Ovary (tissue), 3 donors: ENCODE data around the gene TTC39A.

Source experiments
- CTCF ChIP-seq, 3 donors: fragments of 450-650 bp in 2 of 3; fragments of 200-600 bp in 1 of 3; IDR thresholded peaks; one replicate each; pipeline versions ENCODE4 v1.5.1 to v1.8.0; 2016 to 2022; ENCODE audit warnings: antibody characterized with exemption in 3 of 3, mild to moderate bottlenecking in 1 of 3
- EP300 ChIP-seq: sonication (generic); formaldehyde crosslinking; IDR thresholded peaks from one replicate; pipeline ENCODE4 v1.6.1; 2017; ENCODE audit warnings: antibody characterized with exemption
- POLR2A ChIP-seq: fragments of 450-650 bp; IDR thresholded peaks from one replicate; pipeline ENCODE4 v1.6.1; 2017; ENCODE audit warnings: antibody characterized with exemption, mild to moderate bottlenecking, moderate library complexity
- donor health status: DM: no; HTN: no; CAD: no.

- no peak for TF ChIP-seq CTCF (IDR thresholded peaks at IDR 0.05)
- TF ChIP-seq POLR2A, result no peak
- no peak for TF ChIP-seq EP300
Measured at GRCh38 chr1:51329443-51330325, 678 bp downstream of the TTC39A start.
